Measurements from ENCODE around the gene RS1. TPM values are rescaled to one million over a fixed set of nuclear protein-coding genes. Genes with fewer than 3 reads are reported as not detected.
A peak's percentile ranks its signal among the peaks of the same experiment; 100 is the strongest.

Gene RS1
- total RNA-seq, 1 donor from 2014 or later = not detected

GRCh38 chrX:18668071-18668835 is 3.7 kb downstream of the RS1 start:
- peak; percentile 15 for DNase-seq (ENCODE audit: low read depth)

GRCh38 chrX:18666614-18667013 is 5.3 kb downstream of the RS1 start:
- DNase-seq (ENCODE audit: low read depth) = no peak

GRCh38 chrX:18664947-18665346 is 7.0 kb downstream of the RS1 start:
- no peak for DNase-seq (ENCODE audit: low read depth)

- no peak for DNase-seq (ENCODE audit: low read depth)
Measured at GRCh38 chrX:18661273-18661672, 10.6 kb downstream of the RS1 start.

GRCh38 chrX:18654875-18655836 is 16.8 kb downstream of the RS1 start:
- DNase-seq (ENCODE audit: low read depth) = no peak

- DNase-seq (ENCODE audit: low read depth) = no peak
Measured at GRCh38 chrX:18652636-18653035, 19.3 kb downstream of the RS1 start.

GRCh38 chrX:18650662-18651061 is 21.2 kb downstream of the RS1 start:
- DNase-seq (ENCODE audit: low read depth) = no peak

GRCh38 chrX:18649498-18649951 is 22.4 kb downstream of the RS1 start:
- DNase-seq (ENCODE audit: low read depth) = no peak

GRCh38 chrX:18647621-18648020 is 24.3 kb downstream of the RS1 start:
- no peak for DNase-seq (ENCODE audit: low read depth)

GRCh38 chrX:18643853-18644252 is 28.1 kb downstream of the RS1 start:
- no peak for DNase-seq (ENCODE audit: low read depth)

- DNase-seq (ENCODE audit: low read depth) = no peak
Measured at GRCh38 chrX:18643243-18643642, 28.7 kb downstream of the RS1 start.

- DNase-seq (ENCODE audit: low read depth) = no peak
Measured at GRCh38 chrX:18640686-18641085, 31.2 kb downstream of the RS1 start.

- peak; percentile 28 for DNase-seq (ENCODE audit: low read depth)
Measured at GRCh38 chrX:18639280-18639679, 32.6 kb downstream of the RS1 start.

GRCh38 chrX:18638398-18638797 is 33.5 kb downstream of the RS1 start:
- no peak for DNase-seq (ENCODE audit: low read depth)

GRCh38 chrX:18630934-18631333 is 41.0 kb downstream of the RS1 start:
- DNase-seq (ENCODE audit: low read depth) = no peak

GRCh38 chrX:18624599-18624998 is 47.3 kb downstream of the RS1 start:
- DNase-seq (ENCODE audit: low read depth) = no peak

- DNase-seq (ENCODE audit: low read depth) = no peak
Measured at GRCh38 chrX:18620349-18620748, 51.6 kb downstream of the RS1 start.

GRCh38 chrX:18619288-18619687 is 52.6 kb downstream of the RS1 start:
- no peak for DNase-seq (ENCODE audit: low read depth)

GRCh38 chrX:18617407-18617750 is 54.5 kb downstream of the RS1 start:
- peak; percentile 12 for DNase-seq (ENCODE audit: low read depth)

- no peak for DNase-seq (ENCODE audit: low read depth)
Measured at GRCh38 chrX:18616688-18617406, 55.1 kb downstream of the RS1 start.

- DNase-seq (ENCODE audit: low read depth) = no peak
Measured at GRCh38 chrX:18613930-18614639, 57.8 kb downstream of the RS1 start.

Measured in myocyte (in vitro differentiated cells).